HG03460 (cell line): ENCODE data around the gene ITGA1.

Source experiments
- ATAC-seq: cut with Tn5 transposase; IDR thresholded peaks from one replicate; pipeline ENCODE4 v1.9.1; 2021; ENCODE audit not compliant: unreplicated experiment

Gene ITGA1

GRCh38 chr5:52894451-52894850 lies 106.7 kb downstream of the ITGA1 start:
- ATAC-seq: no peak

DNA sequence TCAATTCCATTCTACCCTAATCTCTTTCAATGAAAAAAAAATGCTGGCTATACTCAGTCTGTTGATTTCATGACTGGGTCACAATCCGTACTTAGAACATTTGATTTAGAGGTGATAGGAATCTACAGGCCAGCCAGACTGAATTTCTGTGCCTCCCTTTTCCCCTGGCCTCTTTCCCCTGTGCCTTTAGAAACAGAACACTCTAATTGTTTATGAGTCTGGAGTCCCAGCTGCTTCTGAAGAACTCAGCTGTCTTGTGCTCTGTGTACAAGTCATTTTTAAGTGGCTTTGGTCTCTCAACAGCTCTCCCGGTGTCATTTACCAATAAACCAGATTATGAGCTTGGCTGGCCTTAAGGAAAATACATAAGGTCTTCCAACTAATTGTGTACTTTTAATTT lies 107.4 kb downstream of the ITGA1 start:
- no peak for ATAC-seq

DNA sequence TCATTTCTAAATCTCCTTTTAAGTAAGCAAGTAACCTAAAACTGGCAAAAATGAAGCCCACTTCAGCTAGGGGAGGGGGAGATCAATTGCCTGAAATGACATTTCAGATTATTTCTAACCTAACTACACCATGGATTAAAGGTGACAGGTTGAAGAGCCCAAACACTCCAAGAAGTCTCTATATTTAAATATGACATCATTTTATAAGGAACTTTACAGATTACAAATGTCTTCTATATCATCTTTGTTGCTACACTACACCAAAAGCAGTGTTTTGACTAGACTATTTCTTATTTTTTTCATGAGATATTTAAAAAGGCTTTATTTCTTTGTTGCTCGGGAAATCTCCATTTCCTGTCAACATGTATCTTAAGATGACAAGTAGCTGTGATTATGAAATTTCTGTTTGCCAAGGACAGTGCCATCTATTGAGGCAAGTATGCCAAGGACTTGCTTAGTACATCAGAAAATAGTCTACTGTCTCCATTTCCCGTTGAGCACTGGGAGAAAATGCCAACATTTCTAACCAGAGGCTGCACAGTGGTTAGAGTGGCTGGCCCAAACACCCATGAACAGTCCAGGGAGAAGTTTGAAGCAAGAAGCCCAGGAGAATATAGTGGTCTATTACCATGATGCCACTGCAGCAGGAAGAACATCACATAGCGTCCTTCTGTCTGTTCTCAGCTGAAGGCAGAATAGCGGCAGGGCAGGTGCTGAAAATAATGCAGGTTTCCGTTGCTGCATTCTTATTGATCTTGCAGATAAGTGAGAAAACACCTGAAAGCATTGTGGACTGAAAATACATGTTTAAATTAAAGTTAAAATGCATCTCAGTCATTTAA lies 108.1 kb downstream of the ITGA1 start:
- no peak for ATAC-seq

- ATAC-seq: no peak
These were observed 109.0 kb downstream of the ITGA1 start for GRCh38 chr5:52896534-52897237.

GRCh38 chr5:52897238-52897614 lies 109.5 kb downstream of the ITGA1 start:
- no peak for ATAC-seq

DNA sequence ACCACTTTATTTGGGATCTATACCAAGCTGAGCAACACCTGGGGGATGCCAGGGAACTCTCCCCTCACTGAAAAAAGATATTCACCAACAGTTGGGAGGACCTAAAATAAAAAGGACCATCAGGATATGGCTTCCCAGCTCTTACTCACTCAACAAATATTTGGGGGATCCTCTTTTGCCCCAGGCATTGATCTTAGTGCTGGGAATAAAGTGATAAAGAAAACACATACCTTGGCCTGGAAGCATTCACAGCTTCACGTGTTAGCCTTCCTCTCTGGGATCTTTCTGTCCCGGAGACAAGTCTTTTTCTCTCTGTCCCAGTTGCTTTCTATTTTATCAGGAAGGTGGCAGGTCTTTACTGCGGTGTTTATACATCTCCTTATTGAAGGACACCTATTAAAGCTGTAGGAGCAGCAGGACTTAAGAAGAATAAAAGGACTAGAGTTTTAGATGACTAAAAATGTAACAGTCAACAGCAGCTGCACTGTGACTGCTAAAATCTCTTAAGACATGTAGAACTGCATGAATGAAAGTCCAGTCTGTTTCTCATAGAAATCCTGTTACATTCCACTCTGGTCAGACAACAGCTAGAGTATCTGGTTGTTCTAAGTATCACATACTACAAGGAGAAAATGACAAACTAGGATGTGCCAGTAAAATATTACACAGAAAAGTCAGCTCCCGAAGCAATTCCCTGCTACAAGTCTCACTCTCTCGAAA lies 111.4 kb downstream of the ITGA1 start:
- no peak for ATAC-seq

DNA sequence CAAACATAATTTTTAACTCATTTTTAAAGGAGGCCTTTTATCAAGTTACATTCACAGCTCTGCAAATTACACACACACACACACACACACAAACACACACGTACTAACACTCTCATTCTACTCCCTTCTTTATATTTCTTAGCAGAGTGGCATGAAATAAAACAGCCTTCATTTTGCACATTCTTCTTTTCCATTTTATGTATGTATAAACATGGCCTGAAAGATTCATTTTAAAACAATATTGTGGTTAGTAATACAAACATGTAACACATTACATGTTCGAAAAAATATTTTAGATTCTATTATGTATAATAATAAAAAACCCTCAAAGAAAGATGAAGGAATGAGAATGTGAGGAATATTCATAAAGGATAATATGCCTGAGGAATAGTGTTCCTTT lies 115.4 kb downstream of the ITGA1 start:
- no peak for ATAC-seq

GRCh38 chr5:52906343-52906742 lies 118.6 kb downstream of the ITGA1 start:
- ATAC-seq: no peak

- no peak for ATAC-seq
These were observed 119.1 kb downstream of the ITGA1 start for GRCh38 chr5:52906845-52907244.

DNA sequence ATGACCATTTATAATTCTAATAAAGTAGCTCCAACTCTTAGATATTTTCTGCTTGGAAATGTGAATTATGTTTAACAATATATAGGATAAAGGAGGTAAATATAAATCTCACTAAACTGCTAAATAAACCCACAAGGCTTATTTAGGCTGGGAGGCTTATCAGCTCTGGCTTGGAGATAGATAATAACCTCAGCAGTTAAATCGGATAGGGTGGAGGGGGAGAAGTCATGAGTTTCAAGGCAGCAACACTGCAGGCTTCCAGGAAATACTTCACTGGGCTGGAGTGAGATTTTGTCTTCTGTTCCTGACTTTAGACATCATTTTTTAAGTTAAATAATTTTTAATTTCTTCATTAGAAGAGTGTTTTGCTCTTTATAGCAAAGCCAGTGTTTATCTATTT lies 121.5 kb downstream of the ITGA1 start:
- ATAC-seq: no peak

DNA sequence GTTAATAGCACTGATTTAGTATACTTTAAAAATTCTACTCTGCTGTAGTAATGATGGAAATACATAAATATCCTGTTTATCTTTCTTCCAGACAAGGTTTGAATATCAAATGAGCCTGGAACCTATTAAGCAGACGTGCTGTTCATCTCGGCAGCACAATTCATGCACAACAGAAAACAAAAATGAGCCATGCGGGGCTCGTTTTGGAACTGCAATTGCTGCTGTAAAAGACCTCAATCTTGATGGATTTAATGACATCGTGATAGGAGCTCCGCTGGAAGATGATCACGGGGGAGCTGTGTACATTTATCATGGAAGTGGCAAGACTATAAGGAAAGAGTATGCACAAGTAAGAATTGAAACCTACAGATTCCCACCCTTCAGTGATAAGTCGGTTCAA lies 122.4 kb downstream of the ITGA1 start:
- ATAC-seq: no peak

DNA sequence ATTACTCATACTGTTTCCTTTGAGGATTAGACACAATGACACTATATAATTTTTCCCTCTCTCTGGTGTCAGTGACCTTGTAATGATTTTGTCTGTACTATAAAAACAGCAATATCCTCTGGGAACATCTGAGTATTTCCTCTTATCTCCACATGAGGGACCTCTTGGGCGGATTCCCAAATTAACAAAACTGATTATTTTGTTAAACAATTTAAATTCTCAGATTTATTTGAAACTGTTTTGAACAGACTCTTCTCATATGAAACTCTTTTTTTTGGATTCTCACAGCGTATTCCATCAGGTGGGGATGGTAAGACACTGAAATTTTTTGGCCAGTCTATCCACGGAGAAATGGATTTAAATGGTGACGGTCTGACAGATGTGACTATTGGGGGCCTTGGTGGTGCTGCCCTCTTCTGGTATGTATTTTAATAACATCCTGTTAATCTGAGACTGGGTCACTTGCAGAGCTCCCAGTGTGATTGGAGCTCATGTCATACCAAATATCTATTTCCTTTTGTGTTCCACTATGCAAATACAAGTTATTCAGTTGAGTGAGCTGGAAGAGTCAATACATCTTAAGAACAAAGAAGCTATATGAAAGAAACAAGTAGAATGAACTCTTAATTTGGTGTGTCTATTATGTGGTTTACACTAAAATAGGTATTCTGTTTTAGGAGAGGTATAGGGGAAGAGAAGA lies 127.6 kb downstream of the ITGA1 start:
- ATAC-seq: peak; percentile 99

- no peak for ATAC-seq
These were observed 133.2 kb downstream of the ITGA1 start for GRCh38 chr5:52920929-52921328.

DNA sequence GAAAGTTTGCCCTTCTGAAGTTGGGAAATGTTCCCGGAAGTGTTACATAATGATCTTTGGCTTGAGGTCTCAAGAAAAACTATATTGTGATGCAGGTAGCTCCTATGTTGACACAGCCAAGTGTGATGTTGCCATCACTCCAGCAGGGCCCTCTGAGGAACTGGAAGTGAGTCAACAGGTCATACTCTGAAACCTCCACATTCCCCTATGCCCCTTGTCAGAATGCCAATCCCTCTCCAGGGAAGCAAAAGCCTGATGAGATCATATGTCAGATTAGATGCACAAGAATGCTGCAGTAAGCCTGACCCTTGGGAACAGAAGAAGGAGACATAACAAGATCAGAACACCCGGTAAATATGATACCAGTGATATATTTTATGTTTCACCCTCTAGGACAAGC lies 134.7 kb downstream of the ITGA1 start:
- ATAC-seq: no peak

DNA sequence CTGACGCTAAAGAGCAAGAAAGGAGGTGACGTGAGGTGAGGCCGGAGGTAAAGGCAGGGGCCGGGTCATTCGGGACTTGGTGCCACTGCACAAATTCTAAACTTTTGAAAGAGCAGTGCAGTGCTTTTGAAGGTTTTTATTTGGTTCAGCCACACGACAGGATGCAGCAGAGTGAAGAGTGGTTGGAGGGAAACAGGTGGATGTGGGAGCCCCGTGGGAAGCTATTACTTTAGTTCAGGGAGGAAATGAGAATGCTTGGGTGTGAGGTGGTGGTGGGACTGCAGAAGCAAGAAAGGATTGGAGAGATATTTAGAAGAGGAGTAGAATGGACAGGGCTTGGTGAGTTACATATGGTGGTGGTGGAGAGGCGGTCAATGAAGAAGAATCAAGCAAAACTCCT lies 136.7 kb downstream of the ITGA1 start:
- ATAC-seq: no peak

DNA sequence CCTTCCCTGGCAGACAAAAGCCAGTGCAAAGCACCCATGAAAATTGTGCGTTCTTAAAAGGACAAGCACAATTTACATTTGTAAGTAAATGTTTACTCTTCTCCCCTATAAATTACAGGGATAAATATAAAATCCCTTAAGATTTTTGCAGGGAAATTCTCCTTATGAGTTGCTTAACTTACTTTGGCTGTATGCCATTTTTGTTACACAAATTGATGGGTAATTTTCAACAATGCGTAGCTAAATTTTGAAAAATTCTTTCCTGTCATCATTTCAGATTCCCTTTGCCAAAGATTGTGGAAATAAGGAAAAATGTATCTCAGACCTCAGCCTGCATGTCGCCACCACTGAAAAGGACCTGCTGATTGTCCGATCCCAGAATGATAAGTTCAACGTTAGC lies 137.3 kb downstream of the ITGA1 start:
- no peak for ATAC-seq

DNA sequence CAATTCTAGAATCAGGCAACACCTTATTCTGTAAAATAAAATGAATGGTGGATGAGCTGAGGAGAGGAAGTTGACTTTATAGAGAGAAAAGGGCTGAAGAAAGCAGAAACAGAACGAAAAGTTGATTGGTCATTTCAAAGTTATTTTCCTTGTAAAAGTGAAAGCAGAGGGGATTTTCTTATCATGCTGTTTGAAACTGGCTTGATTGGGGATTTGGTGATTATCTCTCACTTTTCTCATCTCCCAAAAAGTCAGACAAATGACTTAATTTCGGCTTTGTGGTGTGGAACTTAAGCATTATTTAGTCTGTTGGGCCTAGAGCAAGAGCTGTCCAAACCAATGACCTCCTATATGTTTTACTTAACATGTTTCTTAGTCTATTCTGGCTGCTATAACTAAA lies 141.0 kb downstream of the ITGA1 start:
- no peak for ATAC-seq

DNA sequence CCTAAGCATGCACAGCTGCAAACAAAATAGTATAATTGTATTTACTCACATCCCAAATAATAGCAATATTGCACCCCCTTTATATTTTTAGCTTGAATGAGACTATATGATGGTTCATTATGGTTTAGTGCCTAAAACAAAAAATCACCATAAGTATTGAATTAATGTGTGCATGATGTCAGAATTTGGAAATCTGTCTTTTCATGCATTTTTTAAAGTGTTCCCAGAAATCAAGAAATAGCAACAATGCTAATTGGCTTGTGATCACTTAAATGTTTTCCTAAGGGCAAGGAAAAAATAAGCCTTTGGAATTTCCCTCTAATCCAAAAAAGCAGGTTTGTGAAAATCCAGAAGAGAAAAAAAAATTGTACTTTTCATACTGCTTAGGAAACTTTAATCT lies 150.5 kb downstream of the ITGA1 start:
- no peak for ATAC-seq

DNA sequence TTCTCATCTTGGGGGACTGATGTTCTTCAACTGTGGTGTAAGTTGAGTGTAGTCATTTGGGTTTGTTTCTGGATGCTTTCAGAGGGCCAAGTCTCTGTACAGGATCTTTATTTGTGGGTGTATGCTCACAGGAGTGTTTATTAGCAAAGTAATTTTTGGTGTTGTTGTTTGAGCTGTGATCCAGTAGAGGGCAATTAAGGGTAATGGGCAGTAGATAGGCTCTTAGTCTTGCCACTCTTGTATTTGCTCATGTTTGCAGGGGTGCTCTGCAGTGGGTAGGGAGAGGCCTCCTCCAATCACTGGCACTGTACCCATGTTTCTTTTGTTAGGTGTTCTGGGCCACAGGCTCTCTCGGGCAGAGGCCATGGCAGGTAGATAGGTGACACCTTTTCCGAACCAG lies 155.6 kb downstream of the ITGA1 start:
- ATAC-seq: no peak

- no peak for ATAC-seq
These were observed 156.1 kb downstream of the ITGA1 start for GRCh38 chr5:52943808-52944207.

DNA sequence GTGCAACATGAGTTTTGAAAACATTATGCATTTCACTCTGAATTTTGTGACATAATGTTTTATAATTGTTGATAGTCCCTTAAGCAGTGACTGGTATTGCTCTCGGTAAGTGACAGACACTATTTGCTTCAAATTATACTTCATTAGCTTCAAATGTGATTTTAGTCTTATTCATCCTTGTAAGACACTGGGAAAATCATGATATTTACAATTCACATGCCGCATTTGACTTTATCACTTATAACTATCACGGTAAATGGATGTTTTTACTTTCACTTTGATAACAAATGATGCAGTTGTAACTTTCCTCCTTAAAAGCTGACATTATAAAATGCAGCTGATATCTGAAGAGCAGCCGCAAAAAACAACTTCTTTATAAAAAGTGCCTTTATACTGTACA lies 157.3 kb downstream of the ITGA1 start:
- ATAC-seq: no peak
